Pericardium fibroblast (primary cell): ENCODE data around the gene RNF39. TPM values are rescaled to one million over a fixed set of nuclear protein-coding genes. Genes with fewer than 3 reads are reported as not detected.

ENCODE experiments used
- total RNA-seq: library from RNA; depleted of rRNA; stranded (reverse); fragments of >200 nt; gene quantifications from 2 replicates; pipeline ENCODE4 v1.2.3, GENCODE V29; 2015

Gene RNF39, protein sequence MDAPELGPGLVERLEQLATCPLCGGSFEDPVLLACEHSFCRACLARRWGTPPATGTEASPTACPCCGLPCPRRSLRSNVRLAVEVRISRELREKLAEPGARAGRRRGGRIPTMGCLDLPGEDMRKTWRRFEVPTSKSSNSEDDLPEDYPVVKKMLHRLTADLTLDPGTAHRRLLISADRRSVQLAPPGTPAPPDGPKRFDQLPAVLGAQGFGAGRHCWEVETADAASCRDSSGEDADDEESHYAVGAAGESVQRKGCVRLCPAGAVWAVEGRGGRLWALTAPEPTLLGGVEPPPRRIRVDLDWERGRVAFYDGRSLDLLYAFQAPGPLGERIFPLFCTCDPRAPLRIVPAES
- not detected in 2 replicates for total RNA-seq

DNA sequence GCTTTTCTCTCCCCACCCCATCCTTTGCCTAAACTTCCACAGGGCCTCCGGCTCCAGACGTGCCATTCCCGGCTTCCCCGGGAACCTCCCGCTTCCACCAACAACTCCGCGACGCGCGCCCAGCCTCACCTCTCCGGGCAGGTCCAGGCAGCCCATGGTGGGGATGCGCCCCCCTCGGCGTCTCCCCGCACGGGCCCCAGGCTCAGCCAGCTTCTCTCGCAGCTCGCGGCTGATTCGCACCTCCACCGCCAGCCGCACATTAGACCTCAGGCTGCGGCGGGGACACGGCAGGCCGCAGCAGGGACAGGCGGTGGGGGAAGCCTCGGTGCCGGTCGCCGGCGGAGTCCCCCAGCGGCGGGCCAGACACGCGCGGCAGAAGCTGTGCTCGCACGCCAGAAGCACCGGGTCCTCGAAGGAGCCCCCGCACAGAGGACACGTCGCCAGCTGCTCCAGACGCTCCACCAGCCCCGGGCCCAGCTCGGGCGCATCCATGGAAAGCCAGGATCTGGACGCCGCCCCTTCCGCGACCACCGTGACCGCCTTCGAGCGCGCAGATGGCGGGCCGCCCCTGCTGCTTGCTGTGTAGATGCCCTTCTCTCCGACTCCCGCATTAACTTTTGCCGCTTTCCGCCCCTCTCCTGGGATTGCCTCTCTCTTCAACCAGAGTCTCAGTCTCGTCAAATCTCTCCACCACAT, at the start of gene RNF39:
Gene RNF39, minus strand, starts transcription at position 676 of the 696 bp plus-strand sequence. Its CDS starts 184 bp downstream, at position 492.

DNA sequence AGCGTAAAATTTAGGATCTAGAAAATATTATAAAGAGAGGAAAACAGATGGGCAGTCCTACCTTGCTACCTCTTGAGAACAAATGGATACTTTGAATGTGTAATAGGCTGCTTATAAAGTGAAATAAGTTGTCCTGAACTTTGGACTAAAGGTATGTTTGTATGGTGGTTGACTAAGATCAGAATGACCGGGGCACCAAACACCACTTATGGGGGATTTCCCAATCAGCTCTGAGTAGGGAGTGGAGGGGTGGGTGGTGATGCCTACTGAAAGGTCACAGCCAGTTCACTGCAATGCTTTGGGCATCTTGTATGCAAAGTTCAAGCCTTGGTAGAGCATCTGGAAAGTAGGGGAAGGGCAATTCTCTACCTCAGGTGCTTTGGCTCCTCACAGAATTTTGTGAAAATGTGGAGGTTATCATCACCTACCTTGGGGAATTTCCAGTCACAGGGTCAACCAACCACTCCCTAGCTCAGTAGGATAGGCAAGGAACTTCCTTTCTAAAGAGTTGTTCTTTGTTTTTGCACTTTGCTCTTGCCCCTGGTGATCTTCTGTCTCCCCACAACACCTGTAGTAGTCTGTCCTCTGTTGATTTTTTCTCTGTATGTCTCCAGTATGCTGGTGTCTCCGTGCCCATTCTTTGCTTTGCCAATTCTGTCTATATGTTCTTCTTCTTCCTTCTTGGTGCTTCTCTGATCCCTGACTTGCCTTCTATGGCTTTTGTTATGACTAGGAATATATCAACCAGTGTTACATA, 37.6 kb upstream of the RNF39 start, which contains the start of gene TRIM31:
Gene TRIM31, minus strand, starts transcription at position 88 of the 757 bp plus-strand sequence. CDS start 285 bp downstream, outside the sequence.

DNA sequence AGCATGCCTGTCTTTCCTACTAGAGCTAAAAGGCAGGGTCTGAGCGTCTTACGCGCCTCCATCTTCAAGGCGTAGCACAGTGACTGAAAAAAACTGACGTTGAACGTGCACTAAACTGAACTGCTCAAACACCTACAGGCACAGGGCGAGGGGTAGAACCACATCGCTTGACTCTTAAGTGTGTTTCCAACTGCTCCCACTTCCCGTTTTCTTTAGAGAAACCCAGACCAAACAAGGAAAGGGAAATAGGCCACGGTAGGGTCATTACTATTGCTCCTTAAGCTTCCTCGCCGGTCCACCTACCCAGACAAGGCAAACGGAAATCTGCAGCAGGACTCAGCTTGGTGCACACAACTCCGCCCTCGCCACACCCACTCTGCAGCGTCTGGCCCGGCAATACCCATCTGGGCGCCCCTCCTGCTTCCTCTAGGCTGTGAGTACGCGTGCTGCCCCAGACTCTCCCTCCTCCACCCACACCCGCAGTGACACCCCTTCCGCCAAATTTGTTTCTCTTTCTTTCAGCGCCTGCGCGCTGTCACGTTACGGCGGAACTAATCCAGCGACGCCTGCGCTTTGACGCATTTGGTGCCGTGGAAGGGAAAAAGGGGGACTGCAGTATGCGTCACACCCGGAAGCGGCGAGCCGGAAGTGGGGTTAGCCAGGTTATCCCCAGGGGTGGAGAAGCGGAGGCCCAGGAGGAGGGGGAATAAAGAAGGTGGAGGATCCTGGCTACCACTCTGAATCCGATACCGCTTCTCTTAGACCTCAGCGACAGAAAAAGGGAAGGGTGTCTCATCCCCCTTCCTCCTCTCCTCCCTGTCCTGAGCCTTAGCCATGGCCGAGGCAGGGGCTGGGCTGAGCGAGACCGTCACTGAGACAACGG, 8.8 kb downstream of the RNF39 start, which contains the start of gene PPP1R11:
Gene PPP1R11, plus strand, starts transcription at position 622 of the 883 bp plus-strand sequence. Its CDS starts 213 bp downstream, at position 835.

DNA sequence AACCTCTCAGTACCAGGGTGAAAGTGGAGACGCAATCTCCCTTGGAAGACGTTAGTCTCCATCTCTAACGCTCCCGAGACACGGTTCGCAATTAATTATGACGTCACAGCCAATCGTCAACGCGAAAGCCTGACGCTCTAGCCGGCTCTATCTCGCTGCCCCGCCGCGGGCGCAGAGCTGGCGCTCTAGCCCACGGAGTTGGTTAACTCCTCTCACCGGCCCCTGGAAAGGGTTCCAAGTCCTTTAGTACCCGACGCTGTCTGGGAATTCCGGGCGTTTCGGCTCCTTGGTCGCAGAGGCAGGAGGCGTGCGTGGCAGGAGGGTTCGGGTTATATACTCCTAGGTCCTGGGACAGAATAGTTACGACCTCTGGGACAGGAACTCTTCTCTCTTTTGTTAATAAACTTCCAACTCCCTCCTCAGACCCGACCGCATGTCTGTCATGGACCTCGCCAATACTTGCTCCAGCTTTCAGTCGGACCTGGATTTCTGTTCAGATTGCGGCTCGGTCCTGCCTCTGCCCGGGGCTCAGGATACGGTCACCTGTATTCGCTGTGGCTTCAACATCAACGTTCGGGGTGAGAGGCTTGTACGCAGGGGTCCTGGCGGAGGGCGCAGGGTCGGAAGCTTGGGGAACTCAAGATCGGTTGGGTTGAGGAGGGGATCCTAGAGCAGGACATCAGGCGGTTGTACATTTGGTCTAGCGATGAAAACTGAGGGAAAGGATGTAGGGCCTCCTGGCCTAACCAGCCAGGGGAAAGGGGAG, 14.3 kb downstream of the RNF39 start, which contains the start of gene POLR1H:
Gene POLR1H, plus strand, starts transcription at position 174 of the 766 bp plus-strand sequence. Its CDS starts 260 bp downstream, at position 434.

Other genes starting within 250 kb of the RNF39 start
- gene HLA-G, start 247.9 kb downstream of the RNF39 start, total RNA-seq: not detected in 2 replicates
- gene HLA-A, start 133.2 kb downstream of the RNF39 start, total RNA-seq: 292 and 331 TPM in 2 replicates
- 23.1 and 26.1 TPM in 2 replicates for gene POLR1H, start 14.5 kb downstream of the RNF39 start, total RNA-seq
- gene PPP1R11, start 8.6 kb downstream of the RNF39 start, total RNA-seq: 24.4 and 29.3 TPM in 2 replicates
- not detected in 2 replicates for gene TRIM31, start 37.3 kb upstream of the RNF39 start, total RNA-seq
- gene TRIM40, start 60.4 kb upstream of the RNF39 start, total RNA-seq: not detected in 2 replicates
- not detected in 2 replicates for gene TRIM10, start 85.4 kb upstream of the RNF39 start, total RNA-seq
- not detected in 2 replicates for gene TRIM15, start 87.8 kb upstream of the RNF39 start, total RNA-seq
- 16.3 and 34.9 TPM in 2 replicates for gene TRIM26, start 137.6 kb upstream of the RNF39 start, total RNA-seq